RWPE2 (cell line): ENCODE results near the gene ARL5C.

Experiments
- ATAC-seq: fragments of 200-7000 bp; cut with Tn5 transposase; 3 replicates; pipeline ENCODE4 v1.9.1; 2021; ENCODE audit warnings: low read depth
- DNase-seq: peaks from one replicate; pipeline ENCODE4 v3.0.0-alpha.2; 2020; ENCODE audit warnings: low spot score
- H3K27ac ChIP-seq: fragments of 450-650 bp; 2 replicates; pipeline ENCODE4 v1.5.1; 2017; ENCODE audit warnings: mild to moderate bottlenecking; ENCODE audit not compliant: poor library complexity, severe bottlenecking
- H3K27me3 ChIP-seq: fragments of 250-450 bp; sonication (Bioruptor Pico); 2 replicates; pipeline ENCODE4 v1.5.1; 2021; ENCODE audit warnings: mild to moderate bottlenecking, moderate library complexity; ENCODE audit not compliant: insufficient read depth, poor library complexity, severe bottlenecking
- H3K36me3 ChIP-seq: fragments of 250-450 bp; sonication (Bioruptor Pico); 2 replicates; pipeline ENCODE4 v1.5.1; 2020; ENCODE audit warnings: low read depth, mild to moderate bottlenecking, moderate library complexity
- H3K4me1 ChIP-seq: fragments of 250-450 bp; sonication (Bioruptor Pico); 2 replicates; pipeline ENCODE4 v1.5.1; 2021; ENCODE audit warnings: mild to moderate bottlenecking, moderate library complexity; ENCODE audit not compliant: insufficient read depth, poor library complexity, severe bottlenecking
- H3K4me3 ChIP-seq: fragments of 250-450 bp; sonication (Bioruptor Pico); 2 replicates; pipeline ENCODE4 v1.5.1; 2021; ENCODE audit warnings: mild to moderate bottlenecking, moderate library complexity; ENCODE audit not compliant: severe bottlenecking
- H3K9me3 ChIP-seq: fragments of 250-450 bp; sonication (Bioruptor Pico); 2 replicates; pipeline ENCODE4 v1.5.1; 2021; ENCODE audit warnings: mild to moderate bottlenecking, moderate library complexity; ENCODE audit not compliant: severe bottlenecking
- TF ChIP-seq, protein P1 (sequence below): fragments of 450-650 bp; IDR thresholded peaks from one replicate; pipeline ENCODE4 v1.5.1; 2017; ENCODE audit warnings: mild to moderate bottlenecking, moderate library complexity; ENCODE audit not compliant: poor library complexity, severe bottlenecking

The ARL5C gene

DNA sequence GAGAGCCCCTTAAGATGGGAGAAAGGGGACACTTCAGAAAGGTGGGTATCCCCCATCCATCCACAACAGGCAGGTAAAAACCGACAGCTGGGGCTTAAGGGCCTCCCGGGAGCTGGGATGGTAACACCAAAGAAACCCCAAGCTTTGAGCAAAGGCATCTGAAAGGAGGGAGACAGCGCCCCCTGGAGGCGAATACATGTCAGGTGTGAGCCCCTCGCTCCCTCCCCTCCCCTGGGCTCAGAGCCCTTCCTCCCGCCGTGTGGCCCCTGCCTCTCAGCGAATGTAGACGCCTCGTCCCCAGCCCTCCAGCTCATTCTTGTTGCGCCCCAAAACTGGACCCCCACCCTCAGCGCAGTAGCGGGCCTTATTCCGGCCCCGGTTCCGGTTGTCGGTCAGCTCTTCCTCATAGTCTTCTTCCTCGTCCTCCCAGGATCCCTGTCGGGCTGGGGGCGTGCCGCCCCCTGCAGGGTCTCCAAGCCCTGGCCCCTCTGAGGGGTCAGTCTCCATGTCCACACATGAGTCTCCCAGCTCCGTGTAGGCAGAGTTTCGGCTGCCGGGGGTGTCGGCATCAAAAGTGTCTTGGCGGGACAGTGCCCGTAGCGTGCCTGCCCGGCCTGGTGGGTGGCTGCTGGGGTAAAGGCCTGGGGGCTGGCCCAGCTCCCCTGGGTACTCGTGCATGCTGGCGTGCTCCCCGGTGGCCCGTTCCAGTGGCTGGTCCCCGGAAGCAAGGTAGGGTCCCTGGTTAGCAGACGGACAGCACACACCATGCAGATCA is 9.1 kb upstream of the ARL5C start:
- DNase-seq (no peak), ATAC-seq (peak; percentile 30; the same call in 1 of the 3 replicates)
- TF ChIP-seq, protein P1, sequence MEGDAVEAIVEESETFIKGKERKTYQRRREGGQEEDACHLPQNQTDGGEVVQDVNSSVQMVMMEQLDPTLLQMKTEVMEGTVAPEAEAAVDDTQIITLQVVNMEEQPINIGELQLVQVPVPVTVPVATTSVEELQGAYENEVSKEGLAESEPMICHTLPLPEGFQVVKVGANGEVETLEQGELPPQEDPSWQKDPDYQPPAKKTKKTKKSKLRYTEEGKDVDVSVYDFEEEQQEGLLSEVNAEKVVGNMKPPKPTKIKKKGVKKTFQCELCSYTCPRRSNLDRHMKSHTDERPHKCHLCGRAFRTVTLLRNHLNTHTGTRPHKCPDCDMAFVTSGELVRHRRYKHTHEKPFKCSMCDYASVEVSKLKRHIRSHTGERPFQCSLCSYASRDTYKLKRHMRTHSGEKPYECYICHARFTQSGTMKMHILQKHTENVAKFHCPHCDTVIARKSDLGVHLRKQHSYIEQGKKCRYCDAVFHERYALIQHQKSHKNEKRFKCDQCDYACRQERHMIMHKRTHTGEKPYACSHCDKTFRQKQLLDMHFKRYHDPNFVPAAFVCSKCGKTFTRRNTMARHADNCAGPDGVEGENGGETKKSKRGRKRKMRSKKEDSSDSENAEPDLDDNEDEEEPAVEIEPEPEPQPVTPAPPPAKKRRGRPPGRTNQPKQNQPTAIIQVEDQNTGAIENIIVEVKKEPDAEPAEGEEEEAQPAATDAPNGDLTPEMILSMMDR = peak; percentile 61
- peaks cover 15% of the 10 kb centered on the region for H3K36me3 ChIP-seq
- H3K9me3 ChIP-seq = no peaks in the 10 kb centered on the region
- no peaks in the 10 kb centered on the region for H3K27me3 ChIP-seq
- no peak overlapping the region for H3K4me3 ChIP-seq
- peaks cover 7% of the 10 kb centered on the region for H3K4me1 ChIP-seq
- H3K27ac ChIP-seq = no peak overlapping the region

DNA sequence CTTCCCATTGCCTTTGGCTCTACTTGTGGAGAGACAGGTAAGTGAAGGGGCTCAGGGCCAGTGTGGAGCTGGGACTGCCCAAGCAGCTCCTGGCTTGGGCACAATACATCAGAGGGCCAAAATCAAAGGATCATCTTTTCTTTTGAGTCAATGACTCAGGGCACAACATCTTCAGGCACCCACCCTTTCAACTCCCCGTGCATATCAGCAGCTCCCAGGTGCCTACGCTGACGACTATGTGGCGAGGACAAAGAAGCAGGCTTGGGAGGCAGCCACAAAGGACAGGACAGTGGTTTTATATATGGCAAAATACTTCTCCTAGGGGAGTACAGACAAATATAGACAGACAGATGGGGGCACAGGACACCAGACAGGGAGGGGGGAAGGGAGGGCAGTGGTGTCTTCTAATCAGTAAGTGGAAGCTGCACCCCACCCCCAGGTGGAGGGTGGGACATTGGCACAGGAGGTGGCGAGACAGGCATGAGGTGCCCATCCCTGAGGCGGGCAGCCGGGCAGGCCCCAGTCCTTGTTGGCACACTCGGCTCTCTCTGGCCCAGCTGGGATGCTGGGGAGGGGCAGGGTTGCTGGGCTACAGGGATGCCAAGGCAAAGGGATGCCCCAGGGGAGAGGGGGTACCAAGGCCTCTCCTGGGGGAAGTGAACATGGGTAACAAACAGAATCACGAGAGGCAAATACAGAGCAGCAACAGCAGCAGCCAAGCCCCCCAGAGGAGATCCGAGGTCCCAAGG is 7.7 kb upstream of the ARL5C start:
- peaks cover 15% of the 10 kb centered on the region for H3K36me3 ChIP-seq
- ATAC-seq = 0 out of 3 replicates have a peak, but pooled peaks have one; percentile 10
- H3K9me3 ChIP-seq = no peaks in the 10 kb centered on the region
- DNase-seq = no peak
- no peak overlapping the region for H3K27ac ChIP-seq
- TF ChIP-seq, protein P1 = no peak
- no peak overlapping the region for H3K4me3 ChIP-seq
- H3K27me3 ChIP-seq = no peaks in the 10 kb centered on the region
- H3K4me1 ChIP-seq = peaks cover 4% of the 10 kb centered on the region

DNA sequence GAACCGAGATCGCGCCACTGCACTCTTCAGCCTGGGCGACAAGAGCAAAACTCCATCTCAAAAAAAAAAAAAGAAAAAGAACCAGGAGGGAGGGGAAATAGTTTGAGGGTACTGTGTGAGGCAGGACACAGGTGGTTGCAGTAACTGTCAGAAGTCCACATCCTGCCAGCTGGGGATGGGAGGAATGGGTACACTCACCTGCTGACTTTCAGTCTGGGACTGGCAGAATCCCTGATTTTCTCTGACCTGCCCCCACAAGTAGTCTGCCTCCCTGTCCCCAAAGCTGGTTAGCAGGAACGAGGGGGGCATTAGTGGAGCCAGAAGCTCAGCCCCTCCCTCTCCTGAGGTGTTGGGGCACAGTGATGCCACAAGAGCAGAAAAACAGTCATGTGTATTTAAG is 7.1 kb upstream of the ARL5C start:
- Histone ChIP-seq H3K9me3 (no peaks in the 10 kb centered on the region), H3K4me3 (no peak overlapping the region), H3K27ac (no peak overlapping the region), H3K27me3 (no peaks in the 10 kb centered on the region), H3K36me3 (peaks cover 15% of the 10 kb centered on the region), H3K4me1 (no peaks in the 10 kb centered on the region)
- ATAC-seq (no peak), DNase-seq (no peak)
- TF ChIP-seq, protein P1 = no peak

DNA sequence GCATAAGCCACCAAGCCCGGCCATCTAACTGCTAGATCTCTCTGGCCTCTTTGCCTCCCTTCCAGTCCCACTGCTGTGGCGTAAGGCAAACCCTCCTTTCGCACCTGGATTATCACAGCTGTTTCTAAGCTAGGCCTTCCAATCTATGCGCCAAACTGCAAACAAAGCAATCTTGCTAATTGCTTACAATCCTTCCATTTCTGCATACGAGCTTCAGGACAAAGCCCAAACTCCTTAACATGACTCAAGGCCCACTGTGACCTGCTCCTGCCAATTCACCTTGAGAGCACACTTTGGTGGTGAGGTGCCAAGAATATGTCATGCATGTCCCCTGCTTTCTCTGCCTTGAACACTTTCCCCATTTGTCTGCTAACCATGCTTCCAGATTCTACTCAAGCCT is 6.0 kb upstream of the ARL5C start:
- Histone ChIP-seq H3K36me3 (peaks cover 5% of the 10 kb centered on the region), H3K27me3 (no peaks in the 10 kb centered on the region), H3K9me3 (no peaks in the 10 kb centered on the region), H3K4me3 (no peak overlapping the region), H3K27ac (no peak overlapping the region), H3K4me1 (no peaks in the 10 kb centered on the region)
- no peak for DNase-seq
- TF ChIP-seq, protein P1 = no peak
- ATAC-seq = no peak
